Smooth muscle cell of the brain vasculature (primary cell): ENCODE data around the gene ANKRD12.
"Not testable (repeated sequence)": the region's sequence is repeated elsewhere in the genome, so short reads cannot be mapped to it uniquely, and the experiment has no call there.

Experiments
- DNase-seq: peaks from one replicate; pipeline ENCODE4 v3.0.0-alpha.2; 2012; ENCODE audit warnings: low read depth, low spot score

Gene ANKRD12

DNA sequence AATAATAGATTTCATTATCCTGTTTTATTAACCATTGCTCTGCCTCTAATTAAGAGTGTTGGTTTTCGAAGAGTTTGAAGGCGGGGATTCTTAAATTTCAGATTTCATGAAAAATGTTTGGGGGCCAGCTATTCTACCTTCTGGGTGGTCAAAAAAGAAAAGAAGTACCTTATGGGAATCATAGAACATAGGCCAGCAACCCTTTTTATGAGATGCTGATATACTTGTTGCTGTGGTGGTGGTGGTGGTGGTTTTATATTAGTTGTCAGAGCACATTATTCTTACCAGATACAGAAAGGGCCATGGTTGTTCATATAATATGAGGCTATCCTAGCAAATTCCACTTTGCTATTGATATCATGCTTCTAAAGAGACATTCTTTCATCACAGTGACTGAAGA, 4.4 kb downstream of the ANKRD12 start:
- no peak for DNase-seq

DNA sequence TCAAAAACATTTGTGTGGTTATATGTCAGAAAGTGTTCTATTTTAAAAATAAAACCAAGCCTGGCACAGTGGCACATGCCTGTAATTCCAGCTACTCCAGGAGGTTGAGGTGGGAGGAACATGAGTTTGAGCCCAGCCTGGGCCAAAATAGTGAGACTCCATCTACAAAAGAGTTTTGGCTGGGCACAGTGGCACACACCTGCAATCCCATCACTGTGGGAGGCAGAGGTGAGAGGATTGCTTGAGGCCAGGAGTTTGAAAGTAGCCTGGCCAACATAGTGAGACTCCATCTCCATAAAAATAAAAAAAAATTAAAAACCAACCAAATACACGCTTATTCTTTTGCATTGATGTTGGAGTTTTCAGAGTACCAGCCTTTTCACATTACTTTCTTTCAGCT, 9.6 kb downstream of the ANKRD12 start:
- DNase-seq: no peak

DNA sequence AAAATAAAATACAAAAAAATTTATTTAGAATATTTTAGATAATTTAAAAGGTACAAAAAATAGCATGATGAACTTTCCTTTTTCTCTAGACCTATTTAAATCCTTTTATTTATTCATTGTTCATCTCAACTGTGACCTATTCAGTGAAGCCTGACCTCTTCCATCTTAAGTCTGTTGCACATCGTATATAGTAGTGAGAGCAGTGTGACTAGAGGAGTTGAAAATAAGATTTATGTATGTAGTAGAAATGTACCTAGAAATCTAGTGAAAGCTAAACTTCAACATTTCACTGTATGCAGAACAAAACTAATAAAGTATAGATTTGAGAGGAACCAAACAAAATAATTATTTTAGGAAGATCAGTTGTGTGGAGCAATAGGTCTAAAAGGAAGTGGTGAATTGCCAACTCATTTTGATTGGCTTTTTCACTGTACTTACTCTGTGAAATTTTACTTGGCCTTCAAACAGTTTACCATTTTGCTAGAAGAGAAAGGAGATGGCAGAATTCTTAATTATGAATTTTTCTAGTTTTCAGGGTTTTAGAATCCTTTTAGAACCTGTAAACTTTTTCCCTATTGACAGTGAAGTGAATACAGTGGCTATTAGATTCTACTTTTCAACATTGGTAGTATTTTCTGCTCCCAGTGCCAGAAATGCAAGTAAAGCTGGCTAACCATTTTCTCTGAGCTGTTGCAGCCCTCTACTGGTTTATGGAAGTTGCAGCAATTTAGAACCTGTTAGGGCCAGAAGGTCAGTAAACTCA, 11.0 kb downstream of the ANKRD12 start:
- no peak for DNase-seq

DNA sequence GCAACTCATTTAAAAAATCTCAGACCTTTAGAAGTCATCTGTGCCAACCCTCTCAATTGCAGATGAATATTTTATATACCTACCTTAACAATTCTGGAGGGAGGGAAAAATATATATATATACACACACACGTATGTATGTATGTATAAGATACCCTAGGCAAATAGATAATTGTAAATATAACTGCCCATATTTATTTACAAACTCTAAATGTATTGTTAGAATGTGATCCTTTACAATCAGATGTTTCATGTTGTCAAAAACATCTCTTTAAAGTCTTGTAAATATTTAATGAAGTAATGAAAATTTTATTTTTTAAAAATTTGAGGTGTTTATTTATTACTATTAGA, 11.6 kb downstream of the ANKRD12 start:
- DNase-seq: no peak

DNA sequence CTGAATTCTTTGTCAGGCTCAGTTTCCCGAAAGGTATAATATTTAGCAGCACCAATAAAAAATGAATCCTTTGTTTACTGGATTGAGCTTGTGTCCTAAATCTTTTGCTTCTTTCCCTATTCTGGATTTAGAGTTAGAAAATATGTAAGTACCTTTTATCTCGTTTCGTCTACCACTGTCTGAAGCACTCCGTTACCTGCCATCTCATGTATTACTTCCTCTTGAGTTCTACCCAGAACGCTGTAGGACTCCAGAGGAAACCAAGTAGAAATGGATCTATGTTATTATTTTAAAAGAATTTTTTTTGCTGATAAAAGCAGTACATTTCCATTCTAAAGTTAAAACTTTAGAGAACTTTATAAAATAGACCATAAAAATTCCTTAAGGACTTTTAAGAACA, 13.5 kb downstream of the ANKRD12 start:
- DNase-seq: no peak

DNA sequence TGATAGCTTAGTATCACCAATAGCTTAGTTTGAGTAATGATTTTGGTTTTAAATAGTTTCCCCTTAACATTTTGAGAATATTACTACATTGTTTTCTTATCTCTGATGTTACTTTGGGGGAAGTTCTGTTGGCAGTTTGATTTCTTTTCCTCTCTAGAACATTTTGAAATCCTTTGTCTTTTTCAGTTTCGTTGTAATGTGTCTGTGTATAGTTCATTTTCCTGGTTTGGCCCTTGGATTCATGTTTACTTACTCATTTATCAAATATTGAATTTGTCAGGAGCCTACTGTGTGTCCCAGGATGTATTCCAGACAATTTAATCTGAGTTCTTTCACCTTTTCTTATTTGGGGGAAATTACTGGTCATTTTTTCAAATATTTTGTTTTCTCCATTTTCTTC, 16.7 kb downstream of the ANKRD12 start:
- DNase-seq: no peak

DNA sequence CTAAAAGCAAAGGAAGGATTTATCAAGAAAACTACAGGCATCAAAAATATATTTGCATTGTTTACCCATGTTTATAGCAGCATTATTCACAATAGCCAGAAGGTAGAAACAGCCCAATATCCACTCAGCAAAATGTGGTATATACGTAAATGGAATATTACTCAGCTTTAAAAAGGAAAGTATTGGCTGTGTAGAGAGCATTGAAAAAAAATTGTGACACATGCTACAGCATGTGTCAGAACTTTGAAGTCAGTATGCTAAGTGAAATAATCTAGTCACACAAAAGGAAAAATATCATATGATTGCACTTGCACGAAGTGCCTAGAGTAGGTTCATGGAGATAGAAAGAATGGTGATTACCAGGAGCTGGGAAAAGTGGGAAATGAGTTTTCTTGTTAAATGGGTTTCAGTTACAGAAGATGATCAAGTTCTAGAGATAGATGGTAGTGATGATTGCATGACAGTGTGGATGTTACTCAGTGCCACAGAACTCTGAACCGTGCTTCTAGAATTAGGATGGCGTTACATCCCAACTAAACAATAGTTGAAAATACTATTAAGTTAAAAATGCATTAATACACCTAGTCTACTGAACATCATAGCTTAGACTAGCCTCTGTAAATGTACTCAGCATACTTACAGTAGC, 20.1 kb downstream of the ANKRD12 start:
- no peak for DNase-seq

DNA sequence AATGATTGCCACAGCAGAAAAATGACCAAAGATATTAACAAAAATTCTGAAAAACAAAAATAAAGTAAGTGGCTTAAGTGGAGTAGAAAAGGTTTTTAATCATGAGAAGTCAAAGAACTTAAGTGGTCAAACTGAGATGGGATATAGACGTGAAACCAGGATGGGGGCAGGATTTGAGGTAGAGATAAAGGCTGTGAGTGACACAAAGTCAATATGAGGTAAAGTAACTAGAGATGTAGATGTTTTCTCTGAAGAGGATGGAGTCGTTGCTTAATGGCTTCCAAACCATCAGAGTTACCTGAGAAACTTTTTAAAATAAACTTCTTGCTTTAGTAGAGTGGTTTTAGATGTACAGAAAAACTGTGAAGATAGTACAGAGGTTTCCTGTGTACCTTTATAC, 21.2 kb downstream of the ANKRD12 start:
- DNase-seq: no peak

DNA sequence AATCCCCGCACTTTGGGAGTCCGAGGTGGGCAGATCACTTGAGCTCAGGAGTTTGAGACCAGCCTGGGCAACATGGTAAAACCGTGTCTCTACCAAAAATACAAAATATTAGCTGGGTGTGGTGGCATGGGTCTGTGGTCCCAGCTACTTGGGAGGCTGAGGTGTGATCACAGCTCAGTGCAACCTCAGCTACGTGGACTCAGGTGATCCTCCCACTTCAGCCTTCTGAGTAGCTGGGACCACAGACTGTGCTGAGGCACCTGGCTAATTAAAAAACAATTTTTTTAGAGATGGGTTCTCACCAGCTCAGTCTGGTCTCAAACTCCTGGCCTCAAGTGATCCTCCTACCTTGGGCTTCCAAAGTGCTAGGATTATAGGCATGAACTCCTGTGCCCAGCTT, 23.4 kb downstream of the ANKRD12 start:
- DNase-seq: no peak

DNA sequence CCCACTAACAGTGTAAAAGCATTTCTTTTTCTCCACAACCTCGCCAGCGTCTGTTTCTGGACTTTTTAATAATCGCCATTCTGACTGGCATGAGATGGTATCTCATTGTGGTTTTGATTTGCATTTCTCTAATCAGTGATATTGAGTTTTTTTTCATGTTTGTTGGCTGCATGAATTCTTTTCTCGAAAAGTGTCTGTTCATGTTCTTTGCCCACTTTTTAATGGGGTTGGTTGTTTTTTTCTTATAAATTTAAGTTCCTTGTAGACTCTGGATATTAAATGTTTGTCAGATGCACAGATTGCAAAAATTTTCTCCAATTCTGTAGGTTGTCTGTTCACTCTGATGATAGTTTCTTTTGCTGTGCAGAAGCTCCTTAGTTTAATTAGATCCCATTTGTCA, 26.1 kb downstream of the ANKRD12 start:
- not testable (repeated sequence) for DNase-seq

DNA sequence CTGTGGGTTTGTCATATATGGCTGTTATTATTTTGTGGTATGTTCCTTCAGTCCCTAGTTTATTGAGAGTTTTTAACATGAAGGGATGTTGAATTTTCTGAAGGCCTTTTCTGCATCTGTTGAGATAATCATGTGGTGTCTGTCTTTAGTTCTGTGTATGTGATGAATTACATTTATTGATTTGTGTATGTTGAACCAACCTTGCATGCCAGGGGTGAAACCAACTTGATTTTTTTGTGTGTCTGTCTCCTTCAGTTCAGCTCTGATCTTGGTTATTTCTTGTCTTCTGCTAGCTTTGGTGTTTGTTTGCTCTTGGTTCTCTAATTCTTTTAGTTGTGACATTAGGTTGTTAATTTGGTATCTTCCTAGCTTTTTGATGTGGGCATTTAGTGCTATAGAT, 27.6 kb downstream of the ANKRD12 start:
- not testable (repeated sequence) for DNase-seq

DNA sequence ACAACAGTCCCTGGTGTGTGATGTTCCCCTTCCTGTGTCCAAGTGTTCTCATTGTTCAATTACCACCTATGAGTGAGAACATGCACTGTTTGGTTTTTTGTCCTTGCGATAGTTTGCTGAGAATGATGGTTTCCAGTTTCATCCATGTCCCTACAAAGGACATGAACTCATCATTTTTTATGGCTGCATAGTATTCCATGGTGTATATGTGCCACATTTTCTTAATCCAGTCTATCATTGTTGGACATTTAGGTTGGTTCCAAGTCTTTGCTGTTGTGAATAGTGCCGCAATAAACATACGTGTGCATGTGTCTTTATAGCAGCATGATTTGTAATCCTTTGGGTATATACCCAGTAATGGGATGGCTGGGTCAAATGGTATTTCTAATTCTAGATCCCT, 29.3 kb downstream of the ANKRD12 start:
- not testable (repeated sequence) for DNase-seq

DNA sequence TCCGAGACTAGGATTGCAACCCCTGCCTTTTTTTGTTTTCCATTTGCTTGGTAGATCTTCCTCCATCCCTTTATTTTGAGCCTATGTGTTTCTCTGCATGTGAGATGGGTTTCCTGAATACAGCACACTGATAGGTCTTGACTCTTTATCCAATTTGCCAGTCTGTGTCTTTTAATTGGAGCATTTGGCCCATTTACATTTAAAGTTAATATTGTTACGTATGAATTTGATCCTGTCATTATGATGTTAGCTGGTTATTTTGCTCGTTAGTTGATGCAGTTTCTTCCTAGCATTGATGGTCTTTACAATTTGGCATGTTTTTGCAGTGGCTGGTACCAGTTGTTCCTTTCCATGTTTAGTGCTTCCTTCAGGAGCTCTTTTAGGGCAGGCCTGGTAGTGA, 32.9 kb downstream of the ANKRD12 start:
- not testable (repeated sequence) for DNase-seq

DNA sequence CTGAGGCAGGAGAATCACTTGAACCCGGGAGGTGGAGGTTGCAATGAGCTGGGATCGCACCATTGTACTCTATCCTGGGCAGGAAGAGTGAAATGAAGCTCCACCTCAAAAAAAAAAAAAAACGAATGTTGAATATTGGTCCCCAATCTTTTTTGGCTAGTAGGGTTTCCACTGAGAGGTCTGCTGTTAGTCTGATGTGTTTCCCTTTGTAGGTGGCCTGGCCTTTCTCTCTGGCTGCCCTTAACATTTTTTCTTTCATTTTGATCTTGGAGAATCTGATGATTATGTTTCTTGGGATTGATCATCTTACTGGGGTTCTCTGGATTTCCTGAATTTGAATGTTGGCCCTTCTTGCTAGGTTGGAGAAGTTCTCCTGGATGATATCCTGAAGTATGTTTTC, 35.3 kb downstream of the ANKRD12 start:
- not testable (repeated sequence) for DNase-seq

DNA sequence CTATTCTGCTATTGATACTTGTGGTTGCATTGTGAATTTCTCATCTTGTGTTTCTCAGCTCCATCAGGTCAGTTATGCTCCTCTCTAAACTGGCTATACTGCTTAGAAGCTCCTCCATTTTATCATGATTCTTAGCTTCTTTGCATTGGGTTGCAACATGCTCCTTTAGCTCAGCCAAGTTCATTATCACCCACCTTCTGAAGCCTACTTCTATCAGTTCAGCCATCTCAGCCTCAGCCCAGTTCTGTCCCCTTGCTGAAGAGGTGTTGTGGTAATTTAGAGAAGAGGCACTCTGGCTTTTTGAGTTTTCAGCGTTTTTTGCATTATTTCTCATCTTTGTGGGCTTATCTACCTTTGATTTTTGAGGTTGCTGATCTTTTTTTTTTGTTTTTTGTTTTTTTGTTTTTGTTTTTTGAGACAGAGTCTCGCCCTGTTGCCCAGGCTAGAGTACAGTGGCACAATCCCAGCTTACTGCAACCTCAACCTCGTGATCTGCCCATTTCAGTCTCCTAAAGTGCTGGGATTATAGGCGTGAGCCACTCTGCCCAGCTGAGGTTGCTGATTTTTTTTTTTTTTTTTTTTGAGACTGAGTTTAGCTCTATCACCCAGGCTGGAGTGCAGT, 36.0 kb downstream of the ANKRD12 start:
- no peak for DNase-seq

DNA sequence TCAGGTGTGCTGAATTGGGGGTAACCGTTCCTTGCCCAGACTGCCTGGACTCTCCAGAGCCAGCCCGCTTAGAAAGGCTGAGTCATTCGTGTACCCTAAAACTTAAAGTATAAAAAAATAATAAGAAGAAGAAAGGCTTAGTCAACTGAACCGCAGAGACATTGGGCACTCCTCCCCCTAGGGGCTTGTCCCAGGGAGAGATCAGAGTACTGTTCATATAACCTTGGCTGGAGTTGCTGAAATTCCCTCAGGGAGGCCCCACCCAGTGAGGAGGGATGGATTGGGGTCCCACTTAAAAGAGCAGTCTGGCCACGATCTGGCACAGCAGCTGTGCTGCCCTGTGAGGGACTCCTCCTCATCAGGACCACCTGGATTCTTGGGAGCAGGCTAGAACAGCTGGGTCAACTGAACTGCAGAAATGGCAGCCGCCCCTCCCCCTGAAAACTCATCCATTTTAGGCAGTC, 37.2 kb downstream of the ANKRD12 start:
- no peak for DNase-seq

DNA sequence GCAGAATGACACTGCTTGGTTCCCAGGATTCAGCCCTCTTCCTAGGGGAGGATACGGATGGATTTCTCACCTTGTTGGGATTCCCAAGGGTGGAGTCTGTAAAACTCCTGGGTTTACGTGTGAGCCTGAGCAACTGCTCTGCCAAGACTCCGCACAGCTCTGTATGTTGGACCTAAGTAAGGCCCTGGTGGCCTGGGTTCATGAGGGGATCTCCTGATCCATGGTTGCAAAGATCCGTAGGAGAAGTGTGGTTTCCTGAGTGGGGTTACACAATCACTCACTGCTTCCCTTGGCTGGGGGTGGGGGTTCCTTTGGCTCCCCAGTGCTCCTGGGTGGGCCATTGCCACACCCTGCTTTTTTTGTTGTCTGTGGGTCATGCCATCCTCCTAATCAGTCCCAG, 37.7 kb downstream of the ANKRD12 start:
- no peak for DNase-seq

DNA sequence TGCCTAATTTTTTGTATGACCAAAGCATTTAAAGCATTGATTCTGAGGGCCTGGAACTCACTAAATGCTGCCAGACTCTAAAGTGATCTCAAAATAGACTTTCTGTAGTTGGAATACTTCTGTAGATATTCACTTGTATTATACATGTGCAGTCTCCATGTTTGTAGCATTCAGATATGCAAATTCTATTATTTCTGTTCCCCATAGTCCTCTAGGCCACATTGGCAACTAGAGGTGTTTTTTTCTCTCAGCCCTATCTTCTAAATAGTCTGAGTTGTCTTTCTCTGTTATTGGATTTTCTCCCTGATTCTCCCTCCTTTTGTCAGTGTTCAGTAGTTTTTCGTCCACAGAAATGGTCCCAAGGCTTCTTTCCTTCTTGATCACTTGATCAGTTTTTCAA, 38.5 kb downstream of the ANKRD12 start:
- no peak for DNase-seq

DNA sequence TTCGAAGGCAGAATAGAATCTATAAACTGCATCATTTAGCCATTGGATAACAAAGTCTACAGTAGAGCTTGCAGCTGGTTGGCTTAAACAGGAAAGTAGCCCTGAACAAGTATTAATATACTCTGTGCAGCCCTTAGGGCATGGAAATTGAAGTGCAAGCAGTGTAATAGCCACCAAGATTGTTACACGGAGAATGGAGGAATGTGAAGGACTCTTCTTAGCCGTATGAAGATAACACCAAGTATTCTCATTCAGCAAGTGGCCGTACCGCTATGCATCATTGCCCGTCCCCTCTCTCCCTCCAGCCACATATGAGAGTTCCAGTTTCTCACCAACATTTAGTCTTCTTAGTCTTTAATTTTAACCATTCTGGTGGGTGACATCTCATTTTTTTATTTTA, 40.5 kb downstream of the ANKRD12 start:
- DNase-seq: no peak

DNA sequence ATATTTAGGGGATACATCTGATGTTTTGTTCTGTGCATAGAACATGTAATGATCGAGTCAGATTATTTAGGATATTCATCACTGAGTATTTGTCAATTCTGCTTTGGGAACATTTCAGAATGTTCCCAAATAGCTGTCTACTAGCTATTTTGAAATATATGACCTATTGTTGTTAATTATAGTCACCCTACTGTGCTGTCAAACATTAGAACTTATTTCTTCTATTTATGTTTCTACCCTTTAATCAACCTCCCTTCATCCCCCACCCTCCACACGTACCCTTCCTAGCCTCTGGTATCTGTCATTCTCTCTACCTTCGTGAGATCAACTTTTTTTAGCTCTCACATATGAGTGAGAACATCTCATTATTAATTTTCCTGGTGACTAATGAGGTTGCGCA, 40.9 kb downstream of the ANKRD12 start:
- no peak for DNase-seq

DNA sequence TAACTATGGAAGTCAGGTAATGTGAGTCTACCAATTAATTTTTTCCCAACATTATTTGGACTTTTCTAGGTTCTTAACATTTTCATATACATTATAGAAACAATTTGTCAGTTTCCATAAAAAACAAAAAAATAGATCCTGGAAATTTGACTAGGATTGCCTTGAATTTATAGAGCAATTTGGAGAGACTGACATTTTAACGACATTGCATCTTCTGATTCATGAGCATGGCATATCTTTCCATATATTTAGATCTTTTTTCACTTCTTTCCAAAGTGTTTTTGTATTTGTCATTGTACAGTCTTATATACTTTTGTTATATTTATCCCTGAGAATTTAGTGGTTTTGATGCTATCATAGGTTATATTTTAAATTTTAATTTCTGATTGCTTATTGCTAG, 42.0 kb downstream of the ANKRD12 start:
- no peak for DNase-seq

DNA sequence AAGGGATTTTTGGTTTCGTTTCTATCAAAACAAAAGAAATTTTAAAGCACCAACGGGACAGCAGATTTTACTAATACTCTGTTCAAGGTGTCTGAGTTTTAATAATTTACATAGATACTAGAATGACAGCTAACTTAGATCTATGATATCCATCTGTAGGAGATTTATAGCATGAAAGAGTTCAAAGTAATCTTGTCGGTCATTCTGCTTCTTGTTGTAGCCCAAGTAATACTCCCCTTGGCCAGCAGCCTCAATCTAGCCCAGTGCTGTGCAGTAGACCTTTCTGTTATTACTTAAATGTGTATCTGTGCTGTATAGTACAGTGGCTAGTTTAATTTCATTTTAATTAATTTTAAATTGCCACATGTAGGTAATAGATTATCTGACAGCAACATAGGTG, 44.7 kb downstream of the ANKRD12 start:
- DNase-seq: no peak

DNA sequence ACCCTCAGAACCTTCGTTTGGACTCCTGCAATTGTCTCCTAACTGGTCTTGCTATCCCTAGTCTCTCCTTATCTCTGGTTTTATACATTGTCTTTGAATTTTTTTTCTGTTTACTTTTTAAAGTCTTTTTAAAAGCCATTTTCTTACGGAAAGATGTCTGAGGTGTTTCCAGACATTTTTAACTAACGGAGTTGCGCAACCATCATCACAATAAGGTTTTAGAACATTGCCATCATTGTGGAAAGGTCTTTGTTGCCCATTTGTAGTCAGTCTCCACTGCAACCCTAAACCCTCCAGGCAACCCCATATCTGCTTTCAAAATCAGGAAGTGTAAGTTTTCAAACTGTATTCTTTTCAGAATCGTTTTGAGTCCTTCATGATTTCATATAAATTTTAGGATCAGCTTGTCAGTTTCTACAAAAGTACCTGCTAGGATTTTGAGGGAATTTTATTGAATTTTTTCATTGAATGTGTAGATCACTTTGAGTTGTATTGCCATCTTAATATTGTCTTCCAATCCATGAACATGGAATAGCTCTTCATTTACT, 46.3 kb downstream of the ANKRD12 start:
- DNase-seq: no peak
